Measurements from ENCODE around the gene PLXNB3. TPM values are rescaled to one million over a fixed set of nuclear protein-coding genes. Genes with fewer than 3 reads are reported as not detected.
"Not testable (repeated sequence)": the region's sequence is repeated elsewhere in the genome, so short reads cannot be mapped to it uniquely, and the experiment has no call there.

The PLXNB3 gene
- total RNA-seq (2014; rRNA removed; shearing (Covaris generic)): 2.3 and 4.5 TPM in 2 replicates
- 4.8 and 5.3 TPM in 2 replicates for polyA plus RNA-seq (2015; cell fraction: cytosol; rRNA removed)
- 23.7 and 35.6 TPM in 2 replicates for polyA plus RNA-seq (2015; cell fraction: nucleus; rRNA removed)

DNA sequence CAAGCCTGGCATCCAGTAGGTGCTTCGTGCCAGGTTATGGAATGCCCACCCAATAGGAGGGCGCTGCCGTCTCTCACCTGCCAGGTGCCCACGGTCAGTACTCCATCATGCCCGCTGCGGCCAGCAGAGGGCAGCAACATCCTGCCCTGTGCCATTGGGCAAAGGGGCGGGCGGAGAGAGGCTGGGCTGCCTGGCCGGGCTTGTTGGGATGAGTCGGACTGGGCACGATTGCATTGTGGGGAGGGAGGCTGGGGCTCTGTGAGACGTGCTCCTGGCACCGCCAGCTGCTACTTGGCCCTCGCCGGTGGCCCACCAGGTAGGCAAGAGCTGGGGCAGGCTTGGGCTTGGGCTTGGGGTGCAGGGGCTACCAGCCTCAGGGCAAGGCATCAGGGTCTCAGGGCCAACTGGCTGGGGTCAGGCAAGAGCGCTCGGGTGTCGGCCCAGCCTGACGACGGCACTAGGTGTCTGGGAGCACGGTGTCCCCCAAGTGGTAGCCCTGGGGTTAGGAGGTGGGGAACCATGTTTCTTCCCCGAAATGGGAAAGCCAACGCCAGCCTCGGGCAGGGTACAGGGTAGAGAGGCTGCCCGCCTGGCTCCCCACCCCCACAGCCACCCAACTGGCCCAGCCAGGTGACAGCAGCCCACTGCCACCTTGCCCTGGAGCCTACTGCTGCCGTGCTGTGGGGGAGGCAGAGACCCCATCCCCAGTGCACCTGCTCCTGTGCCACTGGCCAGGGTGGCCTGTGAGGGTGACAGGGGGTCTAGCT is at the start of gene PLXNB3:
Gene PLXNB3 (plus strand): TSS at position 261 of the 767 bp plus-strand sequence. CDS start 1,287 bp downstream, outside the sequence.
- peak; percentile 69 for DNase-seq (ENCODE audit: low read depth)

DNA sequence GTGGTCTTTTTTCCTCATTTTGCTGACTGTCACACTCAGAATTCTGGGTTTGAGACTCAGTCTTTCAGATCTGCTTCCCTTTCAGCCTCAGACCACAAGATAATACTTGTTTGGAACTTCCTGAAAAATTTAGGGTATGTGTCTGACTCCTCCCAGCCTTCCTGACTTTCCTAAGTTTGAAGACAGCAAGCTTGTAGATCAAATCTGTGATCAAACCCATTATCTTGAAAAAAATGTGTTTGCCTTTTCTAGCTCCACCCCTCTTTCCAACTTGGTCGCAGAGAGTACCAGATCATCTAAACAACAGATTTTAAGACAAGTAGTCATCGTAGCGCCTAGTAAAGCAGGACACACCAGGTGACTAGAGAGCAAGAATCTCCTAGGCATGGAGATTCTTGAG is 49.8 kb upstream of the PLXNB3 start:
- no peak for DNase-seq (ENCODE audit: low read depth)

DNA sequence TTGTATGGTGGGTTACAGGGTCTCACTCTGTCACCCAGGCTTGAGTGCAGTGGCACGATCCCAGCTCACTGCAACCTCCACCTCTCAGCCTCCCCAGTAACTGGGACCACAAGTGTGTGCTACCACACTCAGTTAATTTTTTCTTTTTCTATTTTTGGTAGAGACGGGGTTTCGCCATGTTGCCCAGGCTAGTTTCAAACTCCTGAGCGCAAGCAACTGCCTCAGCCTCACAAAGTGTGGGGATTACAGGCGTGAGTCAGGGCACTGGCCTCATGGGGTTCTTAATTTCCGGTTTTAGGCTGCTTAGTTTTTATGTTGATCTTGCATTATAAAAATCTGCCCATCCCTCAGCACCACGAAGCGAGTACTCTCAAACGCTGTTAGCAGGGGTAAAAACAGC is 46.6 kb upstream of the PLXNB3 start:
- DNase-seq (ENCODE audit: low read depth): no peak

DNA sequence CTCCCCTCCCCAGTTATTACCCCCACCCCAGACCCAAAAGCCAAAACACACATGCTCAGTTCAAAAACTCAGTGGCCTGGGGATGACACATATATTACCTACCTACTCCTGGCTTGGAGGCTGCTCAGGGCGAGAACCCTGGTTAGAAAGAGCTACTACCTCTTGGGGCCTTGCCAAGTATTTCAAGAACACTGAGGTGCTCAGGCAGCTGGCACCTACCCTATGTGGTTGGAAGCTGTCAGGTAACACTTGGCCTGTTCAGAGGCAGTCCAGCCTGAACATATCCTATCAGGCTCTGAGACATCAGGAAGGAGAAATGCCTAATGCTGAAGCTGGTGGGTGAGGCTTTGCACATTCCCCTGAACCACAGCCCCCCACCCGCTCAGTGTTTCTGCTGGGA is 44.8 kb upstream of the PLXNB3 start:
- no peak for DNase-seq (ENCODE audit: low read depth)

DNA sequence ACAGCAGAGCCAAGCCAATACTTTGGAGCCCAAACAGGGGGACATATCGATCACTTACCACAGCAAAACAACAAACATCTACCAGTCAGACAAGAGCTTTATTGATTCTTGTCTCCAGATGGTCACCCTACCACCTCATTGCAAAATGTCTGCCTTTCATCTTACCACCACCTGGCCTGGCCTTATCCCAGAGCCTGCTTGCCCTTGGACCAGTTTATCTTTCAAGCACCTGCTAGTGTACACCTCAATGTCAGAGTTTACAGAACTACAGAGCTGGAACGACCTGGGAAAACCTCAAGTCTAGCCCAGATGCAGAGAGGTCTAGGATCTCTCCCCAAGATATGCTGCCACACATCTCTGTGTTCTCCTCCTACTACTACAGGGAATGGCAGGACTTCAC is 44.3 kb upstream of the PLXNB3 start:
- DNase-seq (ENCODE audit: low read depth): no peak

DNA sequence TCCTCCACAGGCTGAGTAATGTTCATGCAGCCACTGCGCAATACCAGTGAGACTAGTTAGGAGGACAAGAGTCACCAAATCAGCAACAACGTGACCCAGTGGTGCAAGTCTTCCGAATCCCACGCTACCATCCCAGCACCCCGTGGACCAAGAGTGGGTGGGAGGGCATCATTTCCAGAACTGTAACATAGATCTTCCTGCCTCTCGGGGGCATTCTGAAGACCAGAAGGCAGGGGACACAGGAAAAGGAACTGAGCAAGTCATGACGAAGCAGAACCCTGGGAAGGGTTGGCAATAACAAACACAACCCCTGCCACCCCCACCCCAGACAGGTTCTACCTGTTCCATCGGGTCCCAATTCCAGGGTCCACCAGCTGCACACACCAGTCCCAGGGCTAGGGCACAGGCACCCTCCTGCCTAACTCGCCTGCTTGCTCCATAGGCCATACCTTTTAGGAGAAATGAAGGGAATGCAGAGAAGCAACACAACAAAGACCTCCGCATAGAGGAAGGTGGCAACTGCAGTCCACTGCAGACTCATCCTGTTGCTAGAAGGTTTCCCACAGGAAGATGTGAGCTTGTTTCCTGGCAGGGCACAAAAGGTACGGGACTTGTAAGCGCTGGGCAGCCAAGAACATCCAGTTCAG is 41.2 kb upstream of the PLXNB3 start:
- DNase-seq (ENCODE audit: low read depth): peak; percentile 24

DNA sequence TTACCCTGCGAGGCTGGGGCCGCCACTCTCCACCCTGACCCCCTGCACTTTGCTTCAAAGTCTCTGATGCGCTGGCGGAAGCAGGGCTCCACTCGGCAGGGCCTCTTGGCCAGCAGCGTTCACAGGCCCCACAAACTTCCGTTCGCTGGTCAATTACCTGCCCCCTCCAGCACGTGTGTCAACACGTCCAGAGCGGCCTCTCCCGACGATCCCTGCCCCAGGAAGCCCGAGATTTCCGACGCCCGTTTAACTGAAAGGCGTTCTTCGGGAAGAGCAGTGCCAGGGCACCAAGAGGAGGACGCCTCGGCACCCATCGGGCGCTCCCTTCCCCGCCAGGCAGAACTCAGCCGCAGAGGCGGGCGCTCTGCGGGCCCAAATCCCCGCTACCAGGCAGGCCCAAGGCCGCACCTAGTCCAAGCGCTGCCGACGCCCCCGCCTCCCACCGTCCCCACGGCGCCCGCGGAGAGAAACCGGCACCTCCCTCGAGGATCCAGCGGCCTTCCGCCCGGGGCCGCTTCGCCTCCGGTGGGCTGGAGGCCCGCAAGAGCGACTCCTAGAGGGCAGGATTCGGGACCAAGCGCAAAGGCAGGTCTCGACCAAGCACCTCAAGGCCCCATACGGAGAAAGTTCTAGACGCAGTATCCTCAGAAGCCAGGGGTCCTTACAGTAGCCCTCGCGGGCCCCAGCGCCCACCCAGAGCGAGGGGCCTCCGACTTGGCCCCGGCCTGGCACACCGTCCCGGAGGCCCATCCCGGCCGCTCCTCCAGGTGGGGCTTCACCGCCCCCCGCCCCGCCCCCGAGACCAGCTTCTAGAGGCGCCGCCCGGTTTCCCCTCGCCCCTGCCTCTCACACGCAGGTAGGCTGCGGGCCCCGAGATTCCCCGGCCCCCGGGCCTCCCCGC is 40.4 kb upstream of the PLXNB3 start:
- DNase-seq (ENCODE audit: low read depth): peak; percentile 50

DNA sequence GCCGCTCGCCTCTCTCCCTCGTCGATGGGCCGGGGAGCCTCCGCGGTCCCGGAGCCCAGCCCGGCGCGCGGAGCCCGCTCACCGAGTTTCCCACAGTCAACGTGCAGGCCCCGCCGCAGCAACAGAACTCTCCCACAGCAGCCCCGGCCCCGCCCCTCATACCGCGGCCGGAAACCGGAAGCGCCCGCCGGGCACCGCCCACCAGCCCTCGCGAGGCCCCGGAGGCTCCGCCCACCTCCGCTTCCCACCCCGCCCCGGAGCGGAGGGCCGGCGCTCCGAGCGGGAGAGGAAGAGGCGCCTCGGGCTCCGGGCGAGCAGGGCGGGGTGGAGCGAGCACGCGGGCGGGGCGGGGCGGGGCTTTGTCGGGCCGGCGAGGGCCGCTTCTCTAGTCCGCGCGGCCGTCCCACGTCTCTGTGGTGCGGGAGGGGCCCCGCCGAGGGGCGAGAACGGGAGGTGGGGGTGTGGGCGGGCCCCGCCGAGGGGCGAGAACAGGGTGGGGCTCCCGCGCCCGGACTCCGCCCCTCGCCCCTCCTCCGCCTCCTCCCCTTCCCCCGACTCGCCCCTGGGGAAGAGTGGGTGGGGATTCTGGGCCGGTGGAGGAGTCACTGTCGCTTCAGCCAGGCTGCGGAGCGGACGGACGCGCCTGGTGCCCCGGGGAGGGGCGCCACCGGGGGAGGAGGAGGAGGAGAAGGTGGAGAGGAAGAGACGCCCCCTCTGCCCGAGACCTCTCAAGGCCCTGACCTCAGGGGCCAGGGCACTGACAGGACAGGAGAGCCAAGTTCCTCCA is 39.6 kb upstream of the PLXNB3 start, which contains the start of the genes ABCD1 and BCAP31:
Gene ABCD1 (plus strand): TSS at position 605 of the 787 bp plus-strand sequence. CDS start 411 bp downstream, outside the sequence.
Gene BCAP31 (minus strand): TSS at position 136 of the 787 bp plus-strand sequence. CDS start 1,143 bp downstream, outside the sequence.
- DNase-seq (ENCODE audit: low read depth): peak; percentile 80

DNA sequence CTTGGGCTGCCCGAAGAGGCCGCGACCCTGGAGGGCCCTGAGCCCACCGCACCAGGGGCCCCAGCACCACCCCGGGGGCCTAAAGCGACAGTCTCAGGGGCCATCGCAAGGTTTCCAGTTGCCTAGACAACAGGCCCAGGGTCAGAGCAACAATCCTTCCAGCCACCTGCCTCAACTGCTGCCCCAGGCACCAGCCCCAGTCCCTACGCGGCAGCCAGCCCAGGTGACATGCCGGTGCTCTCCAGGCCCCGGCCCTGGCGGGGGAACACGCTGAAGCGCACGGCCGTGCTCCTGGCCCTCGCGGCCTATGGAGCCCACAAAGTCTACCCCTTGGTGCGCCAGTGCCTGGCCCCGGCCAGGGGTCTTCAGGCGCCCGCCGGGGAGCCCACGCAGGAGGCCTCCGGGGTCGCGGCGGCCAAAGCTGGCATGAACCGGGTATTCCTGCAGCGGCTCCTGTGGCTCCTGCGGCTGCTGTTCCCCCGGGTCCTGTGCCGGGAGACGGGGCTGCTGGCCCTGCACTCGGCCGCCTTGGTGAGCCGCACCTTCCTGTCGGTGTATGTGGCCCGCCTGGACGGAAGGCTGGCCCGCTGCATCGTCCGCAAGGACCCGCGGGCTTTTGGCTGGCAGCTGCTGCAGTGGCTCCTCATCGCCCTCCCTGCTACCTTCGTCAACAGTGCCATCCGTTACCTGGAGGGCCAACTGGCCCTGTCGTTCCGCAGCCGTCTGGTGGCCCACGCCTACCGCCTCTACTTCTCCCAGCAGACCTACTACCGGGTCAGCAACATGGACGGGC is 38.8 kb upstream of the PLXNB3 start:
- DNase-seq (ENCODE audit: low read depth): no peak

DNA sequence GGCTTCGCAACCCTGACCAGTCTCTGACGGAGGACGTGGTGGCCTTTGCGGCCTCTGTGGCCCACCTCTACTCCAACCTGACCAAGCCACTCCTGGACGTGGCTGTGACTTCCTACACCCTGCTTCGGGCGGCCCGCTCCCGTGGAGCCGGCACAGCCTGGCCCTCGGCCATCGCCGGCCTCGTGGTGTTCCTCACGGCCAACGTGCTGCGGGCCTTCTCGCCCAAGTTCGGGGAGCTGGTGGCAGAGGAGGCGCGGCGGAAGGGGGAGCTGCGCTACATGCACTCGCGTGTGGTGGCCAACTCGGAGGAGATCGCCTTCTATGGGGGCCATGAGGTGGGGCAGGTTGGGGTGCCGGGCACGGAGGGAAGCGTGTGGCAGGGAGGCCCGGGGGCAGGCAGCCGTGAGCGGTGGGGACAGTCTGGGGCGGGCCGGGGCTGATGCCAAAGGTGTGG is 38.2 kb upstream of the PLXNB3 start:
- no peak for DNase-seq (ENCODE audit: low read depth)

DNA sequence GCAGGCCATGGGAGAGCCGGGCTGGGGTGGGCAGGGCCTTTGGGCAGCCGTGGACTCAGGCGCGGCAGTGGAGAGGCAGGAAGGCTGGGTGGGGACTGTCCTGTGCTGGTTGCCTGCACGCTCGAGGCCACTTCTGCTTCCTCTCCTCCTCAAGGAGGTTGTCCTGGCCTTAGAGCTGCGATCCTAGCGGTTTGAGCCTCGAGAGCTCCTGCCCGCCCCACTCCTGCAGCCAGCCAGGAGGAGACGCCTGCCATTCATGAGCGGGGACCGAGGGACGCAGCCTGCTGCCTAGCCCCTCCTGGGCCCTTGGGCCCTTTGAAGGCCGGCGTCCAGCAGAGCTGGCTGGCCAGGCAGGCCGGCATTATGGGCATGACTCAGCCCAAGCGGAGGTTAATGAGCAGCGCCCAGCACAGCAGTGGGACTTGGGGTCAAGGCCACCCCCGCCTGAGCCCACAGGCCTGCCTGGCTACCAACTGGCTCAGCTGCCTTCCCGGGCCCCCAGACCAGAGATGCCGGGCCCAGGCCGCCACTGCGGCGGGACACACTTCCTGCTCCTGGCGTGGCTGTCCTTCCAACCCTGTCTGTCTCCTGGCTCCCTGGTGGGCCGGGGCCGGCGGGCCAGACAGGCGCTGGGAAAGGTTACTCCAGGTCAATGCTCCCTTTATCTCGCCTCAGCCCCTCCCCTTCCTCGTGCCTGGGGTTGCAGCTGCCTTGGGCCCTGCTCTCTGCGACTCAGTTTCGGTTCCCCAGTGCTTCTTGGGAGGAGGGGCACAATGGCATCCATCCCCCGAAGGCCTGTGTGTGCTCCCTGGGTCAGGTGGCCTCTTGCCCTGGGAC is 37.5 kb upstream of the PLXNB3 start:
- no peak for DNase-seq (ENCODE audit: low read depth)

DNA sequence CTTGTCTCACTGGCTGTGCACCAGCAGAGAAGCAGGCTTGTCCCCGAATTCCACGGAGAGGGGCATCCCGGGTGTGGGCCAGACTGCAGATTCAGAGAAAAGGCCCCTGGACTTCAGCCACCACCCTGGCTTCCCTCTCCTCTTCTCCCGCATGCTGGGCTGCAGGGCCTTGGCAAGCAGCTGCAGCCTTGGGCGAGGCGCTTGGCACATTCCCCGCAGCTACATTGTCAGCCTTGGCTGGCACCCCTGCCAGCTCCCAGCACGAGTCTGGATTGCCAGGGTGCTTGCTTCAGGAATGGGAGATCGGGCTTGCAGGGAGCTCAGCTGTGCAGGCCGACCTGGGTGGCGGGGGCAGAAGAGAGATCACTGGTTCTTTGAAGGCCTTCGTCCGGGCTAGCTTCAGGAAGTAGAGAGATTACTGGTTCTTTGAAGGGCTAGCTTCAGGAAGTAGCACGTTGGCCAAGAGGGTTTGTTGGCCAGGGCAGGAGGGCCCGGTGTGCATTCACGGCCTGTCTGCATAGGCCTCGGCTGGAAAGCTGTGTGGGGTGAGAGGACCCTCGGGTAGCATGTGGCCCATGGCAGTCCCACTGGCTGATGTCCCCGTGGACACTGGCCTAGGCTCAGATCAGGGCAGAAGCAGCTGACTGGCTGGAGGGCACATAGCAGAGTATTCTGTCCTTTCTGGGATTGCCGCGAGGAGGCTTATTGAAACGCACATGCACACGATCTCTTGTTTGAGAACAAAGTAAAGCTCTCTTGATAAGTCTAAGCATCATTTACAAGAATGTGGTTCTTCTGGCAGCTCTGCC is 36.7 kb upstream of the PLXNB3 start:
- no peak for DNase-seq (ENCODE audit: low read depth)

DNA sequence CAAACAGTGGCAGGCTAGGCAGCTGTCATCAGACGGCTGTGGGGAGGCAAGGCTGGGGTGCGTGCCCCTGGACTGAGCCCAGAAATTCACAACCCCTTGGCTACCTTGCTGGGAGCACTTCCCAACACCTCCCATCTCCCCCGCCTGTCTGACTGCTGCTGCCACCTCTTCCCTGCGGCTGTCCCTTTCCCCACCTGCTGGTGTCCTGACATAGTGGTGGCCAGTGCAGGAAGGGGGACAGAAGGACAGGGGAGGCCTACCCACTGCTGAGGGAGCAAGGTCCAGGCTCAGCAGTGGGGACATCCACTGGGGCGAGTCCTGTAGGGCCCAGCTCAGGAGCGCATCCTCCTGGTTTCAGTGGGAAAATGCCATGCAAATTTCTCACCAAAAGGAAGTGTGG is 36.0 kb upstream of the PLXNB3 start:
- no peak for DNase-seq (ENCODE audit: low read depth)

DNA sequence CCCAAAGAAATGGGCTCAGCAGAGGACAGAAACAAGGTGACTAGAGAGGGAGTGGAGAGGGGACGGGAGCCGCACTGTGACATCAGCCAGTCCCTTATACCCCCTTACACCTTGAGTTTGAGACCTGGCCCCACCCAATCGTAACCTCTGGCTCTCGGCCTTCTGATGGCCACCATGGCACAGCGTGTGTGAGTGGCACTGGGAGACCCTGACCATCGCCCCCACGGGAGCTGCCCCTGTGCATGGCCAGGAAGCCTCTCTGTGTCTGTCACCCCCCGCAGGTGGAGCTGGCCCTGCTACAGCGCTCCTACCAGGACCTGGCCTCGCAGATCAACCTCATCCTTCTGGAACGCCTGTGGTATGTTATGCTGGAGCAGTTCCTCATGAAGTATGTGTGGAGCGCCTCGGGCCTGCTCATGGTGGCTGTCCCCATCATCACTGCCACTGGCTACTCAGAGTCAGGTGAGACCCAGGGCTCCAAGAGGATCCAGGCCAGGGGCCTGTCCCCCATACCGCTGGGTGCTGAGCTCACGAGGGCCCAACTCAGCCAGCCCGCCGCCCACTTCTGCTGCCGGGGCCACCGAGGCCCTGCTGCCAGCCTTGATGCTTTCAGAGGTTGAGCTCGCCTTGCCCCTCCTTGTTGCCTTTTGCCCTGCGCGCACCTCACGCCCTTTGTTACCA is 35.0 kb upstream of the PLXNB3 start:
- no peak for DNase-seq (ENCODE audit: low read depth)

DNA sequence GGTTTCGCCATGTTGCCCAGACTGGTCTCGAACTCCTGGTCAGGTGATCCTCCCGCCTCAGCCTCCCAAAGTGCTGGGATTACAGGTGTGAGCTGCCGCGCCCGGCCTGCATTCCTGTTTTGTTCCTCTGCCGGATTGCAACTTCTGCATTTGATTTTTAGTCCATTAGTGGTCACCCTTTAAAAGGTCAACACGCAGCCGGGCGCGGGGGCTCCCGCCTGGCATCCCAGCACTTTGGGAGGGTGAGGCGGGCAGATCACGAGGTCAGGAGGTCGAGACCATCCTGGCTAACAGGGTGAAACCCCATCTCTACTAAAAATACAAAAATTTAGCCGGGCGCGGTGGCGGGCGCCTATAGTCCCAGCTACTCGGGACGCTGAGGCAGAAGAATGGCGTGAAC is 33.9 kb upstream of the PLXNB3 start:
- not testable (repeated sequence) for DNase-seq (ENCODE audit: low read depth)

DNA sequence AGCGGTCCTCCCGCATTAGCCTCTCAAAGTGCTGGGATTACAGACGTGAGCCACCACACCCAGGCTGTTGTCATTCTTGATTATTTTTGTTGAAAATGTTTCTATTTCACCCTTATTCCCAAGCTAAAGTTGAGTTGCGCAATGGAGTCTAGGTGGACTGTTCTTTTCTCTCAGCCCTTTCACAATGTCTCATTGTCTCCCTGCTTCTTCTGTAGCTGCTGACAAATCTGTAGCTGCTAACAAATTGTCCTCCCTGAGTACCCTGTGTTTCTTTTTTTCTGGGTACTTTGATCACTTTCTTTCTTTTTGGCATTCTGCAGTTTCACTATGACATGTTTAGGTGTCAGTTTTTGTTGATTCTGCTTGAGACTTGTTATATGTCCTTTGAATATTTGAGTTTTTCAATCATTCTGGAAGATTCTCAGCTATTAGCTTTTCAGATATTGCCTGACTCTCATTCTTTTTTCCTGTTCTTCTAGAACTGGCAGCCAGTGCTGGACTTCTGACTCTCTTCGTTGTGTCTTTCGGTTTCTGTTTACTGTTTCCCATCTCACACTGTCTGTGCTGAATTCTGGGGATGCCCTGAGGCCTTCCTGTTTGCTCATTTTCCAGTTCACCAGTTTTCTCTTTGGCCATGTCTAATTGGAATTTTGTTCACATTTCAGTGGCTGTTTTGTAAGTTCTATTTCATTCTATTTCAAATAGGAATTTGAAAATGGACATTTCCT is 32.8 kb upstream of the PLXNB3 start:
- no peak for DNase-seq (ENCODE audit: low read depth)

DNA sequence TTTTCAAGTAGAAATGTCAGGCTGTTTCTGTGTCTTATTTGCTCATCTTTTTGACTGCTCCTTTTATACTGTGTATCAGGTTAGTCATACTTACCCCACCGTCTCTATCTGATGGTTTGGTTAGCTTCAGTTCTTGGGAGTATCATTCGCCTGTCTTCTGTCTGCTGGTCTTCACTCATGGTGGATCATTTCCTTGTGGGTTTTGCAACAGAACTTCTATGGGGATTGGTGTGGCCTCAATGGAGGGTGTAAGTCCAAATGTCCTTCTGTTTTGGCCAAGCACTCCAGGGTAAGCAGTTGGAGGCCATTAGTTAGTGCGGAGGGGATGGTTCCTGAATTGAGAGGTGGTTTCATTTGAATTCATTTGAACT is 32.2 kb upstream of the PLXNB3 start:
- no peak for DNase-seq (ENCODE audit: low read depth)
